ENCODE data around the gene ZNF773.

- no peak for TF ChIP-seq CTCF (IDR thresholded peaks at IDR 0.05)
- no peak for TF ChIP-seq RAD21 (IDR thresholded peaks at IDR 0.05; ENCODE audit: low read length)
- TF ChIP-seq RFX5 (IDR thresholded peaks at IDR 0.05; ENCODE audit: low read length) = no peak
- no peak for TF ChIP-seq EP300 (IDR thresholded peaks at IDR 0.05; ENCODE audit: borderline replicate concordance in 1 of 2, low read depth in 1 of 2, low read length in 1 of 2)
- no peak for TF ChIP-seq EZH2phosphoT487 (IDR thresholded peaks at IDR 0.05; ENCODE audit: borderline replicate concordance, low read depth)
- no peak for TF ChIP-seq SIN3A (IDR thresholded peaks at IDR 0.05; ENCODE audit: borderline replicate concordance, low read depth, low read length)
- no peak for TF ChIP-seq YY1 (IDR thresholded peaks at IDR 0.05; ENCODE audit: low read depth)
- no peak for TF ChIP-seq TAF1 (IDR thresholded peaks at IDR 0.05; ENCODE audit: borderline replicate concordance, low read depth, low read length)
- no peak for TF ChIP-seq NRF1 (IDR thresholded peaks at IDR 0.05; ENCODE audit: low read depth, low read length)
- no peak for TF ChIP-seq PBX3 (IDR thresholded peaks at IDR 0.05)
These were observed 15.5 kb downstream of the ZNF773 start for GRCh38 chr19:57515255-57515654.

All from SK-N-SH (cell line).